Activated CD8-positive, alpha-beta T cell treated with anti-CD3 and anti-CD28 coated beads for 36 hours (primary cell): ENCODE results near the gene CHST11. TPM values are rescaled to one million over a fixed set of nuclear protein-coding genes. Genes with fewer than 3 reads are reported as not detected.

Source experiments
- ATAC-seq: fragments of 200-7000 bp; cut with Tn5 transposase; one replicate; pipeline ENCODE4 v1.10.0; 2021; ENCODE audit warnings: mild to moderate bottlenecking, moderate library complexity
- CTCF ChIA-PET: fragments of 350-600 bp; sonication (Branson Sonifier 250); formaldehyde crosslinking; loops from one replicate; lab custom pipeline; 2021; ENCODE audit warnings: antibody characterized with exemption; lab: Charles Lee
- POLR2A ChIA-PET: fragments of 350-600 bp; sonication (Branson Sonifier 250); formaldehyde crosslinking; loops from one replicate; lab custom pipeline; 2021; ENCODE audit warnings: antibody characterized with exemption; lab: Charles Lee
- DNase-seq: peaks from one replicate; pipeline ENCODE4 v3.0.0-alpha.2; 2020
- H3K27ac Mint-ChIP-seq: one replicate; pipeline ENCODE4 v1.8.0; 2021; ENCODE audit warnings: mild to moderate bottlenecking, mixed read lengths
- H3K27me3 Mint-ChIP-seq: one replicate; pipeline ENCODE4 v1.8.0; 2021; ENCODE audit warnings: mixed read lengths
- H3K36me3 Mint-ChIP-seq: one replicate; pipeline ENCODE4 v1.8.0; 2021; ENCODE audit warnings: low read depth, mixed read lengths
- H3K4me1 Mint-ChIP-seq: one replicate; pipeline ENCODE4 v1.8.0; 2021; ENCODE audit warnings: low read depth, mixed read lengths
- H3K4me3 Mint-ChIP-seq: one replicate; pipeline ENCODE4 v1.8.0; 2021; ENCODE audit warnings: mild to moderate bottlenecking, moderate library complexity, mixed read lengths
- H3K9me3 Mint-ChIP-seq: one replicate; pipeline ENCODE4 v1.8.0; 2021; ENCODE audit warnings: mixed read lengths
- CTCF ChIP-seq: fragments of 200-600 bp; IDR thresholded peaks from one replicate; pipeline ENCODE4 v1.8.0; 2022; ENCODE audit warnings: antibody characterized with exemption, mild to moderate bottlenecking
- intact Hi-C: fragments of 100-400 bp; cut with micrococcal nuclease; formaldehyde crosslinking; loops from one replicate; pipeline ENCODE4 v1.10.0; 2022
- total RNA-seq, 2 experiments: library from RNA; stranded (reverse); gene quantifications; one replicate each; pipeline ENCODE4 v1.2.3, GENCODE V29; 2021

Gene CHST11
- total RNA-seq, 2 experiments from 2014 or later: 30.9 to 33.9 TPM

GRCh38 chr12:104504146-104504545, 47.4 kb downstream of the CHST11 start:
- intact Hi-C loops: no loop called here
- H3K4me3 Mint-ChIP-seq: no peak overlapping the region
- H3K36me3 Mint-ChIP-seq: peaks cover 10% of the 10 kb centered on the region
- peaks cover 5% of the 10 kb centered on the region for H3K9me3 Mint-ChIP-seq
- no peak for DNase-seq
- ATAC-seq: no peak
- POLR2A ChIA-PET: no interaction called here
- no peak for TF ChIP-seq CTCF
- H3K4me1 Mint-ChIP-seq: peaks cover 72% of the 10 kb centered on the region
- H3K27ac Mint-ChIP-seq: no peak overlapping the region
- no peaks in the 10 kb centered on the region for H3K27me3 Mint-ChIP-seq
- CTCF ChIA-PET: interaction anchor here (1.7 kb wide), 1 partner anchor 122 kb away, joined by 4 read pairs; no protein-coding TSS in a partner anchor

- no peak overlapping the region for H3K4me3 Mint-ChIP-seq
- H3K27ac Mint-ChIP-seq: no peak overlapping the region
- ChIA-PET CTCF (interaction anchor here (1.7 kb wide), 1 partner anchor 123 kb away, joined by 4 read pairs; no protein-coding TSS in a partner anchor), POLR2A (no interaction called here)
- H3K27me3 Mint-ChIP-seq: no peaks in the 10 kb centered on the region
- H3K4me1 Mint-ChIP-seq: peaks cover 71% of the 10 kb centered on the region
- ATAC-seq (peak; percentile 21), DNase-seq (no peak)
- H3K36me3 Mint-ChIP-seq: peaks cover 10% of the 10 kb centered on the region
- intact Hi-C loops: no loop called here
- H3K9me3 Mint-ChIP-seq: peaks cover 6% of the 10 kb centered on the region
- TF ChIP-seq CTCF: no peak
Measured at GRCh38 chr12:104505095-104505818, 48.5 kb downstream of the CHST11 start.

- Mint-ChIP-seq H3K27me3 (no peaks in the 10 kb centered on the region), H3K4me3 (no peak overlapping the region), H3K27ac (no peak overlapping the region), H3K36me3 (peaks cover 10% of the 10 kb centered on the region), H3K9me3 (peaks cover 6% of the 10 kb centered on the region), H3K4me1 (peaks cover 69% of the 10 kb centered on the region)
- no peak for ATAC-seq
- intact Hi-C loops: no loop called here
- no peak for TF ChIP-seq CTCF
- CTCF ChIA-PET: no interaction called here
- POLR2A ChIA-PET: interaction anchor here (1.0 kb wide), 1 partner anchor 13 kb away, joined by 3 read pairs; no protein-coding TSS in a partner anchor
- no peak for DNase-seq
Measured at GRCh38 chr12:104506676-104507401, 50.1 kb downstream of the CHST11 start.

- Mint-ChIP-seq H3K4me3 (no peak overlapping the region), H3K27me3 (no peaks in the 10 kb centered on the region), H3K4me1 (peaks cover 63% of the 10 kb centered on the region), H3K27ac (no peak overlapping the region), H3K36me3 (peaks cover 10% of the 10 kb centered on the region), H3K9me3 (peaks cover 6% of the 10 kb centered on the region)
- DNase-seq (no peak), ATAC-seq (no peak)
- ChIA-PET POLR2A (interaction anchor here (1.0 kb wide), 1 partner anchor 12 kb away, joined by 3 read pairs; no protein-coding TSS in a partner anchor), CTCF (no interaction called here)
- intact Hi-C loops: no loop called here
- TF ChIP-seq CTCF: no peak
Measured at GRCh38 chr12:104507672-104508071, 50.9 kb downstream of the CHST11 start.
